Nephron progenitor cell (in vitro differentiated cells): ENCODE data around the gene ATP6V0E1.

Source experiments
- DNase-seq: peaks from one replicate; pipeline ENCODE4 v3.0.0; 2021
- H3K27ac Mint-ChIP-seq: 2 replicates; pipeline ENCODE4 v1.8.0; 2021; ENCODE audit warnings: mild to moderate bottlenecking, moderate library complexity, mixed read lengths
- H3K27me3 Mint-ChIP-seq: 2 replicates; pipeline ENCODE4 v1.8.0; 2021; ENCODE audit warnings: mild to moderate bottlenecking, low read depth, mixed read lengths; ENCODE audit not compliant: poor library complexity
- H3K36me3 Mint-ChIP-seq: 2 replicates; pipeline ENCODE4 v1.8.0; 2021; ENCODE audit warnings: low read depth, mixed read lengths
- H3K4me1 Mint-ChIP-seq: 2 replicates; pipeline ENCODE4 v1.8.0; 2021; ENCODE audit warnings: mixed read lengths
- H3K4me3 Mint-ChIP-seq: 2 replicates; pipeline ENCODE4 v1.8.0; 2021; ENCODE audit warnings: mild to moderate bottlenecking, moderate library complexity, mixed read lengths
- H3K9me3 Mint-ChIP-seq: 2 replicates; pipeline ENCODE4 v1.8.0; 2021; ENCODE audit warnings: mild to moderate bottlenecking, moderate library complexity, mixed read lengths
- TF ChIP-seq, protein P1 (sequence below): fragments of 200-600 bp; sonication (generic); IDR thresholded peaks from 2 replicates; pipeline ENCODE4 v1.5.0; 2021; ENCODE audit warnings: antibody characterized with exemption

ATP6V0E1 gene

DNA sequence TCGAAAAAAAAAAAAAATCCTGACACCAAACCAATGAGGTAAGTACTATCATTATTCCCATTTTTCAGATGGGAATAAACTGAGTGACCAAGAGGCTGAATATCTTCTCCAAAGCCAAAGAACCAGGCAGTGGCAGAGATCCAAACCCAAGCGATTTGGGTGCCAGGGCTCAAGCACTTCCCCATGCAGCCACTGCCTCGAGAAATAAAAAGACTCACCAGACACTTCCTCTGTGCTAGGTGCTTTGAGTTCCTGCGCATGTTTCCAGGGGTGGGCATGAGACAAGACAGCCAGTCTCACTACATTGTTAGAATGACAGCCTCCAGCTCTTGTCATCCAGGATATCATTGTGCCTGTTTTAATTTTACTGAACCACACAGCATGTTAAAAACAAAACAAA is 26.6 kb upstream of the ATP6V0E1 start:
- H3K27ac Mint-ChIP-seq = no peak overlapping the region
- no peaks in the 10 kb centered on the region for H3K9me3 Mint-ChIP-seq
- no peak for DNase-seq

DNA sequence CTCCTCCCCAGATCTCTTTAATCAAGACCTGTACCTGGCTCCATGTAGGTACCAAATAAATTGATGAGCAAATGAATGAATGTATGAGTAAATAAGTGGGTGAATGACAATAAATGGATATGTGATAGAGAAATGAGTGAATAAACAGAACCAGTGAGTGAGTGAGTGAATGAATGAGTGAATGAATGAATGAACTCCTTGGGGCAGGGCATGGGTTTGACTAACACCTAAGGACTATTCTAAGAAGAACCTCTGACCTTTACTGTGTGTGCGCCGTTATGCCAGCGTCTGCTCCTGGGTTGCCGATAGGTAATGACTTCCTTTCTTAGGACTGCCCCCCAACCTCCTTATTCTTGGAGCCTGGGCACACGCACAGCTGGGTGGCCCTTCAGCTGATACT is 26.1 kb upstream of the ATP6V0E1 start:
- H3K27ac Mint-ChIP-seq = no peak overlapping the region
- DNase-seq = no peak

More for the DNA sequence above, 26.6 kb upstream of the ATP6V0E1 start:
- TF ChIP-seq, protein P1, sequence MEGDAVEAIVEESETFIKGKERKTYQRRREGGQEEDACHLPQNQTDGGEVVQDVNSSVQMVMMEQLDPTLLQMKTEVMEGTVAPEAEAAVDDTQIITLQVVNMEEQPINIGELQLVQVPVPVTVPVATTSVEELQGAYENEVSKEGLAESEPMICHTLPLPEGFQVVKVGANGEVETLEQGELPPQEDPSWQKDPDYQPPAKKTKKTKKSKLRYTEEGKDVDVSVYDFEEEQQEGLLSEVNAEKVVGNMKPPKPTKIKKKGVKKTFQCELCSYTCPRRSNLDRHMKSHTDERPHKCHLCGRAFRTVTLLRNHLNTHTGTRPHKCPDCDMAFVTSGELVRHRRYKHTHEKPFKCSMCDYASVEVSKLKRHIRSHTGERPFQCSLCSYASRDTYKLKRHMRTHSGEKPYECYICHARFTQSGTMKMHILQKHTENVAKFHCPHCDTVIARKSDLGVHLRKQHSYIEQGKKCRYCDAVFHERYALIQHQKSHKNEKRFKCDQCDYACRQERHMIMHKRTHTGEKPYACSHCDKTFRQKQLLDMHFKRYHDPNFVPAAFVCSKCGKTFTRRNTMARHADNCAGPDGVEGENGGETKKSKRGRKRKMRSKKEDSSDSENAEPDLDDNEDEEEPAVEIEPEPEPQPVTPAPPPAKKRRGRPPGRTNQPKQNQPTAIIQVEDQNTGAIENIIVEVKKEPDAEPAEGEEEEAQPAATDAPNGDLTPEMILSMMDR = no peak
- Mint-ChIP-seq H3K36me3 (peaks cover 6% of the 10 kb centered on the region), H3K4me1 (peaks cover 20% of the 10 kb centered on the region), H3K27me3 (peaks cover 24% of the 10 kb centered on the region), H3K4me3 (no peak overlapping the region)

DNA sequence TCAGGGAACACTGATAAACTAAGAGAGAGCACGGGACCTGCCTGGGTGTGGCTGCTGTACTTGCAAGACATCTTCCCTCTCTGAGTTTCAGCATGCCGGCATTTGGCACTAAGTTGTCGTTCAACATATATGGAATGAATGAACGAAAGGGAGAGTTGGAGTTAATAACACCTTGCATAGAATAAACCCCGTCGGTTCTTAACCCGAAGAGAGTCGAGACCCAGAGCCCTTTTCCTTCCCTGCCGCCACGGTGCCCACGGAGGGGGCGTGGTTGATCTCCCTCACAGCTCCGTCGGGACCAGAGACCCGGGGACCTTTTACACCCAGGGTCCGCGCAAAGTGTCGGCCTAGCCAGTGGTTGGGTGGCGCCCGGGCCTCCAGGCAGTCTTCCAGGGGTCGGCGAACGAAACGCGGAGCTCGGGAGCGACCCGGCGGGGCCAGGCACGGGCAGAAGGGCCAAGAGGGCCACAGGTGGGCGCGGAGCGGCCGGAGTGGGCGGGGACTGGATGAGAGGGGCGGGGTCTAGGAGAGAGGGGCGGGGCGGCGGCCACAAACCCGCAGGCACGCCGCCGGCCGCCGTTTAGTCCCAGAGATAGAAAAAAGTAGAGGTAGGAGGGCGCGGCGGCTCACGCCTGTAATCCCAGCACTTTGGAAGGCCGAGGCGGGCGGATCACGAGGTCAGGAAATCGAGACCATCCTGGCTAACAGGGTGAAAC is 25.1 kb upstream of the ATP6V0E1 start:
- H3K27ac Mint-ChIP-seq = peak overlapping the region; percentile 87
- H3K4me3 Mint-ChIP-seq = peak overlapping the region; percentile 97
- TF ChIP-seq, protein P1 = no peak
- H3K36me3 Mint-ChIP-seq = peaks cover 12% of the 10 kb centered on the region
- H3K4me1 Mint-ChIP-seq = peaks cover 20% of the 10 kb centered on the region
- H3K27me3 Mint-ChIP-seq = peaks cover 24% of the 10 kb centered on the region
- DNase-seq = peak; percentile 76
- no peaks in the 10 kb centered on the region for H3K9me3 Mint-ChIP-seq

More for the DNA sequence above, 26.1 kb upstream of the ATP6V0E1 start:
- H3K36me3 Mint-ChIP-seq = peaks cover 8% of the 10 kb centered on the region
- H3K4me1 Mint-ChIP-seq = peaks cover 20% of the 10 kb centered on the region
- H3K27me3 Mint-ChIP-seq = peaks cover 24% of the 10 kb centered on the region
- peak overlapping the region; percentile 55 for H3K4me3 Mint-ChIP-seq
- H3K9me3 Mint-ChIP-seq = no peaks in the 10 kb centered on the region
- TF ChIP-seq, protein P1 = no peak

DNA sequence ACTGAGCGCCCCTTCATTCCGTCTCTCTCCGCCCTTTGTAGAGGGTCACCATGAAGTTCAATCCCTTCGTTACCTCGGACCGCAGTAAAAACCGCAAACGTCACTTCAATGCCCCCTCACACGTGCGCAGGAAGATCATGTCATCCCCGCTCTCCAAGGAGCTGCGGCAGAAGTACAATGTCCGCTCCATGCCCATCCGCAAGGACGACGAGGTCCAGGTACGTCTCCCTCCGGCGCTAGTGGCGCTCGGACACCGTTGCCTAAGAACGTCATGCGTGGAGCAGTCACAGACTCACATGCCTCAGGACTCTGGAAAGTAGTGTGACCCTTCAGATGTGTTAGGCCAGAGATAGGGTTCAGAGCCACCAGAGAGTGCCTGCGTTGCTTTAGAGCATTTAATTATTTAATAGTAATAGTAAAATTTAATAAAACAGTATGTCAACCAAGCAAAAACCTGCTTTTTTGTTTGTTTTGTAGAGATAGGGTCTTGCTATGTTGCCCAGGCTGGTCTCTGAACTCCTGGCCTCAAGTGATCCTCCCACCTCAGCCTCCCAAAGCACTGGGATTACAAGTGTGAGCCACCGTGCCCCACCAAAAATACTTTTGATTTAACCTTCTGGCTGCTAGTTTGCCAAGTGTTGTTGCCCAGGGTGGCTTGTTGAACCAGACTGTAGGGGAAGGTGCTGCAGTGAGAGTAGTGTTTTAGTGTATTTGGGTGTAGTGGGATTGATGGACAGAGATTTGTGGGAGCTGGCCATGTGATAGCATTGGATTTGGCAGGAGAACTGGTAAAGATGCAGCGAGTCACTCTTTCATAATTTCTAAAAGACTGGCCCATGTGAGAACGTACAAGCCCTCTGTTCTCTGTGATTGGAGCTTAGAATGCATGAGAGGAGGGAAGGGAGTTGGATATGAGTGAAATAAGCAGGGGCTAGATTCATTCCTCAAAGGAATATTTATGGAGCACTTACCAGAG is 23.5 kb upstream of the ATP6V0E1 start:
- Mint-ChIP-seq H3K36me3 (peaks cover 21% of the 10 kb centered on the region), H3K27me3 (peaks cover 19% of the 10 kb centered on the region), H3K9me3 (no peaks in the 10 kb centered on the region), H3K4me1 (peaks cover 20% of the 10 kb centered on the region), H3K27ac (peak overlapping the region; percentile 87), H3K4me3 (peak overlapping the region; percentile 97)
- TF ChIP-seq, protein P1 = no peak
- DNase-seq = no peak

DNA sequence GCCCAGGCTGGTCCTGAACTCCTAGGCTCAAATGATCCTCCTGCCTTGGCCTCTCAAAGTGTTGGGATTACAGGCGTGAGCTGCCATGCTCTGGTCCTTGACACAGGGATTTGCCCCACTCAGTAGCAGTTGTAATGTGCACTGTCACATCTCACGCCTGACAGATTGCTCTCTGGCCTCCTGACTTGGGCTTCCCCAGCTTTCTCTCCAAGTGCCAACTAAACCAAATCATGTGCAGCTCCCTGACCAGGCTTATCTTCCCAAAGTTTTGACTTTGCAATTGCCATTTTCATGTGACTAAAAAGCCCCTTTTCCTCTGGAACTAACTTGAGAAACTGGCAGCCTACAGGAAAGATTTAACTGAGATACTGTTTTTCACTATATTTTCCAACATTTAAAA is 13.7 kb upstream of the ATP6V0E1 start:
- H3K36me3 Mint-ChIP-seq = peaks cover 27% of the 10 kb centered on the region
- H3K4me3 Mint-ChIP-seq = no peak overlapping the region
- H3K4me1 Mint-ChIP-seq = peaks cover 5% of the 10 kb centered on the region
- H3K27ac Mint-ChIP-seq = peak overlapping the region; percentile 36
- no peaks in the 10 kb centered on the region for H3K9me3 Mint-ChIP-seq
- no peak for DNase-seq
- TF ChIP-seq, protein P1 = no peak
- peaks cover 6% of the 10 kb centered on the region for H3K27me3 Mint-ChIP-seq
